GM21576 (cell line): ENCODE results near the gene COMMD7.
"Not testable (repeated sequence)": the region's sequence is repeated elsewhere in the genome, so short reads cannot be mapped to it uniquely, and the experiment has no call there.

Experiments used
- ATAC-seq: cut with Tn5 transposase; IDR thresholded peaks from one replicate; pipeline ENCODE4 v1.9.1; 2021; ENCODE audit warnings: mild to moderate bottlenecking, moderate library complexity; ENCODE audit not compliant: unreplicated experiment

COMMD7 gene

DNA sequence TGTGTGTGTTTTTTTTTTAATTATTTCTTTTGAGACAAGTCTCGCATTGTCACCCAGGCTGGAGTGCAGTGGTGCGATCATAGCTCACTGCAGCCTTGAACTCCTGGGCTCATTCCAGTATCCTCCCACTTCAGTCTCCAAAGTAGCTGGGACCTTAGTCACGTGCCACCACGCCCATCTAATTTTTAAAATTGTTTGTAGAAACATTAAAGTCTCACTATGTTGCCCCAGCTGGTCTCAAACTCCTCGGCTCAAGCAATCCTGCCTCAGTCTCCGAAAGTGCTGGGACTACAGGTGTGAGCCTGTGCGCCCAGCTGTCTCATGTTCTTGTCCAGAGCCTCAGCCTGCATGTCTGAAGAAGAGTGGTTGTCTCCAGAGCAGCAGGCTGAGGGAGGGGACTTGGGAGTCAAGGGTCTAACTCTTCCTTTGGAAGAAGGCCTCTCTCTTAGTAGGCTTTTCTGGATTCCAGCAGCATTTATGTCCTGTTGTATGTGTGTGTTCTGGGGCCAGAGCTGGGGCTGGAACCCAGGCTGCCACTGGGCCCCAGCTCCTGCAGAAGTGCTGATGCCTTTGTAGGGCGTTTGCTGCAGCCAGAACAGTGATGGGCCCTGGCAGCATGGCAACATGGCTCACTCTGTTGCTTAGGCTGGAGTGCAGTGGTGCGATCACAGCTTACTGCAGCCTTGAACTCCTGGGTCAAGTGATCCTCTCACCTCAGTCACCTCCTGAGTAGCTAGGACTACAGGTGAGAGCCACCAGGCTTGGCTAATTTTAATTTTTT, 24.3 kb upstream of the COMMD7 start:
- no peak for ATAC-seq

GRCh38 chr20:32765230-32765875, 22.1 kb upstream of the COMMD7 start:
- ATAC-seq: not testable (repeated sequence)

- ATAC-seq: no peak
These were observed 21.0 kb upstream of the COMMD7 start for GRCh38 chr20:32764005-32764960.

GRCh38 chr20:32763202-32764004, 20.1 kb upstream of the COMMD7 start:
- ATAC-seq: no peak

GRCh38 chr20:32762754-32763201, 19.5 kb upstream of the COMMD7 start:
- no peak for ATAC-seq

DNA sequence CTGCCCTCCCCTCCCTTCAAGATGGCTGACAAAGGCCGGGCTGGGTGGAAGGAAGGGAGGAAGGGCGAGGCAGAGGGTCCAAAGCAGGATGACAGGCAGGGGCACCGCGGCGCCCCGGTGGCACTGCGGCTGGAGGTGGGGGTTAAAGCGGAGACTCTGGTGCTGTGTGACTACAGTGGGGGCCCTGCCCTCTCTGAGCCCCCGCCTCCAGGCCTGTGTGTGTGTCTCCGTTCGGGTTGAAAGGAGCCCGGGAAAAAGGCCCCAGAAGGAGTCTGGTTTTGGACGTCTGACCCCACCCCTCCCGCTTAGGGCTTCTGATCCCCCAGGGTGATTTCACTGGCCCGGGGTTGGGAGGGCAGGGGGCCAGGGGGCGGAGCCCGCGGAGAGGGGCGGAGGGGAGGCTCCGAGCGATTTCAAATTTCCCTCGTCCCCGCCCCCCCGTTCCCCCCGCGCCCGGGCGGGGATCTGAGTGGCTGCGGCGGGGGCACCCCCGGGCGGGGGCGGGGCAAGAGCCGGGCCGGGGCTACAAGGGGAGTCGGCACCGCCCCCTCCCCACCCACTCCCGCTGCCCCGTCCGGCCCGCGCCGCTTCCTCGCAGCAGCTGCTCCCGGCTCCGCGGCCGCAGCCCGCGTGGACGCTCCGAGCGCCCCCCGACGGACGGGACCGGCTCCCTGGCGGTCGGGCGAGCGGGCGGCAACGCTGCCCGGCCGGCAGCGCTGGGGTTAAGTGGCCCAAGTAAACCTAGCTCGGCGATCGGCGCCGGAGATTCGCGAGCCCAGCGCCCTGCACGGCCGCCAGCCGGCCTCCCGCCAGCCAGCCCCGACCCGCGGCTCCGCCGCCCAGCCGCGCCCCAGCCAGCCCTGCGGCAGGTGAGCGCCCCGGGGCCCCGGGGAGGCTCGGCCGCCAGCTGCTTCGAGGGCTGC, 18.8 kb upstream of the COMMD7 start, which contains the start of gene DNMT3B:
Gene DNMT3B (plus strand): TSS at position 555 of the 923 bp plus-strand sequence. CDS start 17,939 bp downstream, outside the sequence.
- peak; percentile 61 for ATAC-seq

DNA sequence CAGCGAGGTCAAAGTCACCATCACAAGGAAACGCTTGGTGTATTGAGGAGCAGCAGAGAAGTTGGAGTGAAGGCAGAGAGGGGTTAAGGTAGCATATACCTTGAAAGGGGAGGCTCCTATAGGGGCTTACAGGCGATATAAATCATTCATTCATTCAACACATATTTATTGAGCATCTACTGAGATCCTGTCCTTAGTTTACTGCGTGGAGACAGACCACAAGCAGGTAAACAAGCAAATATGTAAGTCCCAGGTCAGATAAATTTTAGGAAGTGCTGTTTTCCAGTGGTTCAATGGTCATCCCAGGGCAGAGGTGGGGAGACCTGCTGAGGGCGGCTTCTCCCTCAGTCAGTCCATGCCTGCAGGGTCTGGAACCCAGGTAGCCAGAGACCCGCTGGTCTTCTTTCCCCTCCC, 18.2 kb upstream of the COMMD7 start:
- no peak for ATAC-seq

- no peak for ATAC-seq
These were observed 12.9 kb upstream of the COMMD7 start for GRCh38 chr20:32756156-32756555.

- no peak for ATAC-seq
These were observed 10.5 kb upstream of the COMMD7 start for GRCh38 chr20:32753731-32754130.

DNA sequence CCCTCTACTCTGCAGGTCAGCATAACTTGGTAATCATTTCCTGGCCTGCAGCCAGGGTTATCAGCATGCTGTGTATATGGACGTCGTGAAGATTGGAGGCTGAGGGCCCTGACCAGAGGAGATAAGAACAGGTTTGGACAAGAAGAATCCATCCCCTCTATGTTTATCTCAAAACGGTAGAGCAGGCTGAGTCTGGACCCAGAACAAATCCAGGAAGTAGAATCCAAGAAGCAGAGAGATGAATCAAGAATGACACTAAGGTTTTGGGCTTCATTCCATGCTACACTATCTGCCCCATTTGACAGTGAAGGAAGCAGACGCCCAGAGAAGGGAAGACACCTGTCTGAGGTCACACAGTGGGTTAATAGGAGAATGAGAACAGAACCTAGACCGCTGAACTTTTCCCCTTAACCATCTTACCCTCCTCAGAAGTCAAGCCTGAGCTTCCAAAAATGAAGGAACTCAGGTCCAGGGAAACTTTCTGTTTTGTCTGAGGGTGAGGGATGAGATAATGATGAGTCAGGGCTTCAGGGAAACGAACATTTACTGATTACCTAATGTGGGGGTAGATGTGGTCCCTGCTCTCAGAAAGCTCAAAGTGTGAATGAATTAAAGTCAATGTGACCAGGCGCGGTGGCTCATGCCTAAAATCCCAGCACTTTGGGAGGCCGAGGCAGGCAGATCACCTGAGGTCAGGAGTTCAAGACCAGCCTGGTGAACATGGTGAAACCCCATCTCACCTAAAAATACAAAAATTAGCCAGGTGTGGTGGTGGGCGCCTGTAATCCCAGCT, 9.4 kb upstream of the COMMD7 start:
- no peak for ATAC-seq

GRCh38 chr20:32751702-32752457, 8.6 kb upstream of the COMMD7 start:
- no peak for ATAC-seq

GRCh38 chr20:32751293-32751692, 8.0 kb upstream of the COMMD7 start:
- no peak for ATAC-seq

DNA sequence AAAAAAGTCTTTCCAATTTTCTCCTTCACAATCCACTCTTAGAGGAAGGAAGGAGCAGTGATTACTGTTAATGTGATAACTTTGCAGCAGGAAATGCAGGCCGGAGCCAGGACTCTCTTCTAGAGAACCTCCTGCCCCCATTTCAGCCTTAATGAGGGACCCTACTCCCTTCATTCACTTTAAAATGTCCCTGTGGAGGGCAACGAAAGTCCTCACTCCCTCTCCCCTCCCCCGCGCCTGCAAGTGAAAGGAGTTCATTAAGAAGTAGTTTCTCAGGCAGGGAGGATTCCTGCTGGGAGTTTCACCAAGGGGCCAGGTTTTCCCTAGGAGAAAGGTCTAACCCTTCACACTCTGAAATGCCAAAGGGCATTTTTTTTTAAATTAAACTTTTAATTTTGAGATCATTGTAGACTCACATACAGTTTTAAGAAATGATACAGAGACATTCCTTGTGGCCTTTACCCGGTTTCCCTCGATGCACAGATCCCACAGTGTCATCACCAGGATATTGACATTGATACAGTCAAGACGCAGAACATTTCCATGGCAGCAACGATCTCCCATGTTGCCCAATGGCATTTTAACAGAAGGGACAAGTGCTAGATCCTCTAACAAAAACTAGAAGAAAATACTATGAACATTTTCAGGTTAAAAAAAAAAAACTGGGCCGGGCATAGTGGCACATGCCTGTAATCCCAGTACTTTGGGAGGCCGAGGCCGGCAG, 6.8 kb upstream of the COMMD7 start:
- ATAC-seq: no peak

- no peak for ATAC-seq
These were observed 688 bp downstream of the COMMD7 start for GRCh38 chr20:32742322-32743236.

GRCh38 chr20:32741151-32741550, 2.1 kb downstream of the COMMD7 start:
- ATAC-seq: no peak
